HS-27A (cell line): ENCODE measurements around the gene COX19.

ENCODE experiments used
- DNase-seq: peaks from one replicate; pipeline ENCODE4 v3.0.0-alpha.2; 2012; ENCODE audit warnings: low read depth, missing footprints

Gene COX19

DNA sequence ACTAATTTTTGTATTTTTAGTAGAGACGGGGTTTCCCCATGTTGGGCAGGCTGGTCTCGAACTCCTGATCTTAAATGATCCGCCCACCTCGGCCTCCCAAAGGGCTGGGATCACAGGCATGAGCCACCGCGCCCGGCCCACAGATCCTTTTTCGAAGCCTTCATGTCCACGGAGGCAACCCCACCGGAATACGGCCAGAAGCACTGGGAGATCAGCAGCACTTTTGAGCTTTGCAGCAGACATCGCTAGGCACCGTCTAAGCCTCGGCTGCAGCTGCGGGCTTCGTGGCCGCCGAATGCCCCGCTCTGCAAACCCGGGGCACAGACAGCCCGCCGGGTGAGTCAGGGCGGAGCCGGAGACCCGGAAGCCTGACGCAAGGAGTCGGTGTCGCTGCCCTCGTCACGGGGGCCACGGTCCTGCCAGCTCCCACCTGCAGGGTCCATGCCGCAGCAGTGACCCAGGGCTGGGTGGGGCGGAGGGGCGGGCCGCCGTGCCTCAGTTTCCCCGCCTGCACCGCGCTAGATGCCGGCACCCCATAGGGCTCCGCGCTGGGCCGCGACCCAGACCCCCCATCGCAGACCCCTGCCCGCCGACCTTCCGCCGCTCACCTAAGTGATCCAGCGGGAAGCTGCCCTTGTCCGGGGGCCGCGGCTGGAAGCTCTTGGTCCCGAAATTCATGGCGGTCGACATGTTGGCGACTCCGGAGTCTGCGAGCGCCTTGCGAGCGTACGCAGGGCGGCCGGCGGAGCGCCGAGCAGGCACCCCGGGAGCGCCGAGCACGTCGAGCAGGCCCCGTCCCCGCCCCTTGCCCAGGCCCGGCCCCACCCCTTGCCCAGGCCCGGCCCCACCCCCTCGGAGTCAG, at the start of gene COX19:
TSS of gene COX19 (minus strand) at position 730 of the 862 bp plus-strand sequence. CDS start at position 690, 40 bp downstream.
- DNase-seq, result no peak

DNA sequence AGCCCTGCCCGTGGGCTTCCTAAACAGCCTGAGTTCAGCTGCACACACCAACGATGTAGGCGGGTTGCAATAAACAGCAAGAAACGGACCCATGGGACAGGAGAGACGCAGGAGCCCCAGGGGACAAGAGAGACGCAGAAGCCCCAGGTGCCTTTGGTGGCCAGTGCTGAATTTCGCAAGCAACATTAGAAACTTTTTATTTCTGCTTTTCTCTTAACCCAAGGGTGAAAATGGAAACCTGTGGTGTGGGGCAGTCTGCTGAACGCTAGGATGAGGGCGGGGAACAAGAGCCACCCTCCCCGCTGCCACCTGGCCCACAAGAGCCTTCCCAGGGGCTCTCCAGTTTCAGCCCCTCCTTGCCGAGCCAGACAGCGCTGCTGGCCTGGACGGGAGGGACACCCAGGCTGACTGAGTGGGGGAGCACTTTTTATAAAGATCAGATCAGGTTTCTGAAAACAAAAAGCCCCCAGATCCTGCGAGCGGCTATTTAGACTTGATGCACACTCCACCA, 49.0 kb upstream of the COX19 start:
- no peak for DNase-seq

- DNase-seq, result no peak
These were observed 47.6 kb upstream of the COX19 start for GRCh38 chr7:1022801-1023465.

DNA sequence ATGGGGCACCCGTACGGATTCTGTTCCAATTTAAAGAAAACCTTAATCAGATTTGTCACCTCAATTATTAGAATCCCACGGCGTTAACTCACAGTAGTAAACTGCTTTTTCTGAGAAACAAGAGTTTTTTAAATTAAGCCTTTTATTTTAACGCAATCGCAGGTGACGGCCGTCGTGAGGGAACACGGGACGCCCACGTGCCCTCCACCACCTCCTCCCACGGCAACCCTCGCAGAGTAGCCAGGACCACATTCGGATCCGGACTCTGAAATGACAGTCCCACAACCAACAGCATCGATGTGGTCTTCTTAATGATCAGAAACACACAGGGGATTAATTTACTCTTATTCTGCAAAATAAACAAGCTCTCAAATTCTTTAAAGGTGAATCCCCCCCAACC, 47.0 kb upstream of the COX19 start:
- DNase-seq, result no peak

GRCh38 chr7:1021931-1022330, 46.6 kb upstream of the COX19 start:
- no peak for DNase-seq

- no peak for DNase-seq
These were observed 46.0 kb upstream of the COX19 start for GRCh38 chr7:1021366-1021765.

DNA sequence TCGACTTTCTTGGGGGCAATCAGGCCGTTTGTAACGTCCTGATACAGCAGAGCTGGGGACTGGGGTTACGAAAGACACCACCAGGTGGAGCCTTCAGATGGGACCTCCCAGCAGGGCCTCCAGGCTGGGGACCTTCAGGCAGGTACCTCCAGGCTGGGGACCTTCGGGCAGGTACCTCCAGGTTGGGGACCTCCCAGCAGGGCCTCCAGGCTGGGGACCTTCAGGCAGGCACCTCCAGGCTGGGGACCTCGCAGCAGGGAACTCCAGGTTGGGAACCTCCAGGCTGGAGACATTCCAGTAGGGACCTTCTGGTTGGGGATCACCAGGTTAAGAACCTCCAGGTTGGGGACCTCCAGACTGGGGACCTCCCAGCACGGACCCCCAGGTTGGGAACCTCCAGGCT, 45.5 kb upstream of the COX19 start:
- no peak for DNase-seq

DNA sequence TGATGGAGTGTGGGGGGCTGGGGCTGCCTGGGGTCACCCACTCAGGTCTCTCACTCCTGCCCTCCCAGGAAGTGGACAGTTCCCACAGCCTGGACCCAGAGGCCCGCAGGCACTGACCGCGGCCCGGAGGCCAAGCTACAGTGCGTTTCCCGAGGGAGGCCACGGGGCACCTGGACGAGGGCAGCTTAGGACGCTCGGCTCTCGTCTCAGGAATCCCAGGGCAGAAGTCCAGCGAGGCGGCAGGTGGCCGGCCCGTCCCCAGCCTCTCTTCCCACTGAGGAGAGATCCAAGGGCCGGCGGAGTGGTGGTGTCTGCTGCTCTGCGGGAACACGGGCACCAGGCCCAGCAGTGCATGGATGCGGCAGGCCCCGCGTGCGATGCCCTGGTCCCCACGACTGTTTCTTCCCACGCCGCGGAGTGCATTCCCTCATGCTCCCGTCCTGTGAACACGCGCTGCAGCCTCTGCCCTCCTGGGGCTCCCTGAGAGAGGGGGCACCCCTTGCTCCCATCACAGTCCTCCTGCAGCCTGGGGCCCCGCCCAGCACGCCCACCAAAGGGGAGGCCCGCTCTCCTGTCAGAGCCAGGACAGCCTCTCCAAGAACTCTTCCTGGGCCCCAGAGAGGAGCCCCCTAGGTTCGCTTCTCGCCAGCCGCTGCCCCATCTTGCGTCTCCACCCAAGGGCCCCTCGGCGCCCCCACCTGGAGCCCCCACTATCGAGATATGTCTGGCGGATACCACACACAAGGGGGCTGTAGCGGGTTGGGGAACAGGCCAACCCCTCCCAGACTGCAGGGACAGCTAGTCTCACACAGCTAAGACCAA, 44.7 kb upstream of the COX19 start:
- DNase-seq, result no peak

- DNase-seq, result no peak
These were observed 44.0 kb upstream of the COX19 start for GRCh38 chr7:1019255-1019785.

DNA sequence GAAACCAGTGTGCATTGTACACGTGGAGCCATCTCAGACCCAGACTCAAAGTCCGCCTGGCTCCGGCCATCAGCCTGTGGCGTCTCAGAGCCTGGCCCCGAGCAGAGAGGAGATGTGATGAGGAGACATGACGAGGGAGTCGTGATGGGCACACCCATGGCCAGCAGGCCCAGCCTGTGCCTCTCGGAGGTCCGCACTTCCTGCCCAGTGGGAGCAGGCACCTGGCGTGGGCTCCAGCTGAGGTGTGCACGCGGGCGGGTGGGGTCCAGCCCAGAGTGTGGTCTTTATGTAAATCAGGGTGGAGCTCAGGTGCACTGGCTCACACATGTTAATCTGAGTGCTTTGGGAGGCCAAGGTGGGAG, 43.0 kb upstream of the COX19 start:
- DNase-seq, result no peak

DNA sequence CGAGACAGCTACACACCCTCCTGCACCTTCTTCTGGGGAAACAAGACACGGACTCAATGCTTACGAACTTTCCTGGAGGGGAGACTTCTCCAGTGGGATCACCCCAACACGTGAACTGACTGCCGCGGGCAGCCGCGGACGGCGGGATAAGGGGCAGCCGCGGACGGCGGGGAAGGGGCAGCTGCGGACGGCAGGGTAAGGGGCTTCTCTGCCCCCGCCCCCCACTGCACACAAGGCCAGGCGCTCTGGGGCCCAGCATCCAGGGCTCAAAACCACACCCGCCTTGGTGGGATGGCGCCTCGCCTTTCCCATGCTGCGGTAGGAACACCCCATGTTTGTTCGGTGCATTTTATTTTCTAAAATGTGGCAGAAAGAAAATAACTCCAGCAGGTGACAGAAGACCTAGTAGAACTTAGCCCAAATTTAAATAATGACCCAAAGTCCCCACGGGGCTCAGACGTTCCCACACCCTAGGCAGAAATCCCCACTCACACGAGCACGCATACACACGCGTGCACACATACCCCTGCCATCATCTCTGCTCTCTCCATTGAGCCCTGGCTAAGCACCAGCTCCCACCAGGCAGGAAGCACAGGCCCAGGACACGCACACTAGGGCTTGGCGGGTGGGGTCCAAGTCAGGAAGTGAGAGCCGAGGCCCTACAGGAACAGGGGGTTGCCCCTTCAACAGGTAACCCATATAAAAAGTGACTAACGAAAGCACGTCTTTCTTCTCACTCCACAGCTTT, 42.4 kb upstream of the COX19 start:
- no peak for DNase-seq

DNA sequence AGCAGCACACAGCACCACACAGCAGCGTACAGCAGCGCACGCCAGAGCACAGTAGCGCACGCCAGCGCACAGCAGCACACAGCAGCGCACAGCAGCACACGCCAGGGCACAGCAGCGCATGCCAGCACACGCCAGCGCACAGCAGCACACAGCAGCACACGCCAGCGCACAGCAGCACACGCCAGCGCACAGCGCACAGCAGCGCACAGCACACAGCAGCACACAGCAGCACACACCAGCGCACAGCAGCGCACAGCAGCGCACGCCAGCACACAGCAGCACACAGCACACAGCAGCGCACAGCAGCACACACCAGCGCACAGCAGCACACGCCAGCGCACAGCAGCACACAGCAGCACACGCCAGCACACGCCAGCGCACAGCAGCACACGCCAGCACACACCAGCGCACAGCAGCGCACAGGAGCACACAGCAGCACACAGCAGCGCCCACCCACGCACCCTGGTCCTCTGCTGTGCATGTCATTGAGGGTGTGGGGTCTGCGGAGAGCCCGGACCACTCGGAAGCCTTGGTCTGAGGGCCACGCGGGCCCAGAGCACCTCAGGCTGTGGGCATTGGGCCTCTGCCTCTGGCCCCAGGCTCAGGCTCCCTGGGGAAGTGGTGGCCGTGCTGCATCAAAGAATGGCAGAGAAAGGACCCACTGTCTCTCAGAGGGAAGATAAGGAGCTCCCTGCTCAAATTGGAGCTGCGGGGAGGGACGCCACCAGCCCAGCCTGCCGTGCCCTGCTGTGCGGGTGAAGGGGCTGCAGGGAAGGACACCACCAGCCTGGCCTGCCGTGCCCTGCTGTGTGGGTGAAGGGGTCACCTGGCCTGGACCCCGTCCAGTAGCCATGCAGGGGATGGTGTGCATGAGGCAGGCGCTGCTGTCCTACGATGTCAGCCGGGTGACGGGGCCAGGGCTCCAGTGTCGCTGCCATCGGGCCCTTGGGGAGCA, 41.5 kb upstream of the COX19 start:
- no peak for DNase-seq

DNA sequence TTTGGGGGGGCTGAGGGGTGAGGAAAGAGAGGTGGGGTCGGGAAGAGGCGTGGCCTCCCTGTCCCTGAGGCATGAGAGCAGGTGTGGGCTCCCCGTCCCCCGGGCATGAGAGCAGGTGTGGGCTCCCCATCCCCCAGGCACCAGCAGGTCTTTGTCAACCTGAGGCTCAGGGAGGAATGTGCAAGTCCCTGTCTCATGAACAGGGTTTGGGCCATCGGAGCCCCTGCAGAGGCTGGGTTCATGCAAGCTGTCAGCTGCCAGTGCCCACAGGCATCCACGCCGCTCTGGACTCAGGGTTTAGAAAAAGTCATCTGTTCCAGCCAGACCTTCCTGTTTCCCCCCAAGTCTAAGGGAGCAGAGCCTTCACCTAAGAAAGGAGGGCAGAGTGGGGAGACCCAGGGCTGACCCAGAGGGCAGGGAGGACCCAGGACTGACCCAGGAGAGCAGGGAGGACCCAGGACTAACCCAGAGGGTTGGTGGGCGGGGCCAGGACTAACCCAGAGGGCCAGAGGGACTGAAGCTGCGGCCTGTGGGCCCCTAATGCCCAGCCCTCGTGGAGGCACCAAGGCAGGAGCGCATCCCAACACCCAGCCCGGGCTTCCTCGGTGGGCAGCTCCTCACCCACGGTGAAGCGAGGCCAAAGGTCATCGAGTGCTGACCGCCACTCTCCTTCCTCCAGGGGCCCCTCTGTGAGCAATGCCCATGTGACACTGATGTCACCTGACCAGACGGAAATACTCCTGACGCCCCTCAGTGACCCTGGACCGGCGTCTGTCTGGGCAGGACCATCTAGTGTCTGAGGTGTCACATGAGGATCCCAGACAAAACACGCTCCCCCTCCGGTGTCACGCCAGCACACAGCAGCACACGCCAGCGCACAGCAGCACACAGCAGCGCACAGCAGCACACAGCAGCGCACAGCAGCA, 40.1 kb upstream of the COX19 start:
- no peak for DNase-seq

DNA sequence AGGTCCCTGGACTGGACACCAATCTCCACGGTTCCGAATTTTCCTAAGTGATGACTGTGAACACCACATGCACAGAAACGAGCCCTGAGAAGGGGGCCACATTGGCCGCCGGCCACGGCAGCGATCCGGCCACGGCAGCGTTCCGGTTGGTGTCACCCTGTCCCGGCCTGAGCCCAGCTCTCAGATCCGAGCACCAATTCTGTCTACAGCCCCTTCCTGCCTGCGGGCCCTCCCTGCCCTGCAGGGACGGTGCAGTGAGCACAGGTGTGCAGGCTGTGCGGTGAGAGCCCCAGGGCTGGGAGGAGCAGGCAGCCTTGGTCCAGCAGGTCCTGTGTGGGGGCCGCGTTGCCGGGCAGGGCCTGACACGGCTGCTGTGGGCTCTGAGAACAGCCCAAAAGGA, 39.3 kb upstream of the COX19 start:
- DNase-seq, result no peak

GRCh38 chr7:1013581-1013980, 38.2 kb upstream of the COX19 start:
- DNase-seq, result no peak

- DNase-seq, result no peak
These were observed 37.4 kb upstream of the COX19 start for GRCh38 chr7:1012716-1013095.

- DNase-seq, result no peak
These were observed 36.8 kb upstream of the COX19 start for GRCh38 chr7:1012004-1012715.

DNA sequence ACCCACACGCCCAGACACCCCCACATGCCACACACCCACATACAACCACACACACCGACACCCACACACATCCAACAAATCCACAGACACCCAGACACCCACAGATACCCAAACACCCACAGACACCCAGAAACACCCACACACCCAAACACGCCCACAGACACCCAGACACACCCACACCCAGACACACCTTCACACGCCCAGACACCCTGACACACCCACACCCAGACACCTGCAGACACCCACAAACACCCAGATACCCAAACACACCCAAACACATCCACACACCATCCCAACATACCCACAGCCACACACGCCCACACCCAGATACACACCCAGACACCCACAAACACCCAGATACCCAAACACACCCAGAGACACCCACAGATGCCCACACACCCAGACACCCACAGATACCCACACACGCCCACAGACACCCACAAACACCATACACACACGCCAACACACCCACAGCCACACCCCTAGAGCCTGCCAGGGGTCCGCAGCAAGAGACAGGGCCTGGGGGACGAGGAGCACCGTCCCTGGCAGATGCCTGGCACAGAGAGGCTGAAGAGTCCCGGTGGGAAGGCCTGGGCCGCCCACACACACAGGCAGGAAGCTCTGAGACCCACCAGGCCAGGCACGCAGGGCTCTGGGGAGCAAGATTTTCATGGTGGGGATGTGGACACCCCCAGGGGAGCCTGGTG, 36.1 kb upstream of the COX19 start:
- DNase-seq, result no peak
